HG02852 (cell line): ENCODE measurements around the gene PFKFB1.

ENCODE experiments used
- ATAC-seq: cut with Tn5 transposase; IDR thresholded peaks from one replicate; pipeline ENCODE4 v1.9.1; 2021; ENCODE audit warnings: mild to moderate bottlenecking, moderate library complexity; ENCODE audit not compliant: unreplicated experiment

PFKFB1 gene

GRCh38 chrX:54928876-54929275 lies 65.1 kb downstream of the PFKFB1 start:
- no peak for ATAC-seq

- no peak for ATAC-seq
Measured at GRCh38 chrX:54926978-54927377, 67.0 kb downstream of the PFKFB1 start.

GRCh38 chrX:54923376-54923775 lies 70.6 kb downstream of the PFKFB1 start:
- ATAC-seq, result no peak

GRCh38 chrX:54922547-54922946 lies 71.4 kb downstream of the PFKFB1 start:
- no peak for ATAC-seq

- ATAC-seq, result peak; percentile 70
Measured at GRCh38 chrX:54921427-54922021, 72.5 kb downstream of the PFKFB1 start.

GRCh38 chrX:54920610-54921426 lies 73.2 kb downstream of the PFKFB1 start, which contains the start of gene TRO:
Gene TRO, plus strand, starts transcription at chrX:54920824. Its CDS starts 1,423 bp downstream, at chrX:54922247.
- peak; percentile 32 for ATAC-seq

GRCh38 chrX:54909941-54910340 lies 84.0 kb downstream of the PFKFB1 start:
- no peak for ATAC-seq

GRCh38 chrX:54894159-54894558 lies 99.8 kb downstream of the PFKFB1 start:
- ATAC-seq, result no peak

GRCh38 chrX:54891573-54891972 lies 102.4 kb downstream of the PFKFB1 start:
- ATAC-seq, result no peak

GRCh38 chrX:54885740-54886139 lies 108.2 kb downstream of the PFKFB1 start:
- ATAC-seq, result no peak
